Activated CD4-positive, alpha-beta T cell treated with anti-CD3 and anti-CD28 coated beads, Interleukin-2, amount 10 ng/mL, durations not matched to agents 7 days and 5 days (primary cell): ENCODE measurements around the gene LIMCH1. TPM values are rescaled to one million over a fixed set of nuclear protein-coding genes. Genes with fewer than 3 reads are reported as not detected.

Experiments used
- CTCF ChIA-PET: fragments of 350-600 bp; sonication (Branson Sonifier 250); formaldehyde crosslinking; loops from one replicate; lab custom pipeline; 2021; ENCODE audit warnings: antibody characterized with exemption; lab: Charles Lee
- POLR2A ChIA-PET: fragments of 350-600 bp; sonication (Branson Sonifier 250); formaldehyde crosslinking; loops from one replicate; lab custom pipeline; 2021; ENCODE audit warnings: antibody characterized with exemption; lab: Charles Lee
- DNase-seq: peaks from one replicate; pipeline ENCODE4 v3.0.0-alpha.2; 2020
- H3K27ac Mint-ChIP-seq: one replicate; pipeline ENCODE4 v1.8.0; 2021; ENCODE audit warnings: mild to moderate bottlenecking, moderate library complexity, mixed read lengths
- H3K27me3 Mint-ChIP-seq: one replicate; pipeline ENCODE4 v1.8.0; 2021; ENCODE audit warnings: mixed read lengths
- H3K36me3 Mint-ChIP-seq: one replicate; pipeline ENCODE4 v1.8.0; 2021; ENCODE audit warnings: low read depth, mixed read lengths
- H3K4me1 Mint-ChIP-seq: one replicate; pipeline ENCODE4 v1.8.0; 2021; ENCODE audit warnings: mixed read lengths
- H3K4me3 Mint-ChIP-seq: one replicate; pipeline ENCODE4 v1.8.0; 2021; ENCODE audit warnings: mild to moderate bottlenecking, moderate library complexity, mixed read lengths
- H3K9me3 Mint-ChIP-seq: one replicate; pipeline ENCODE4 v1.8.0; 2021; ENCODE audit warnings: mixed read lengths
- total RNA-seq, 2 experiments: library from RNA; stranded (reverse); gene quantifications; one replicate each; pipeline ENCODE4 v1.2.3, GENCODE V29; 2021

LIMCH1 gene
- total RNA-seq, 2 experiments from 2014 or later = not detected

DNA sequence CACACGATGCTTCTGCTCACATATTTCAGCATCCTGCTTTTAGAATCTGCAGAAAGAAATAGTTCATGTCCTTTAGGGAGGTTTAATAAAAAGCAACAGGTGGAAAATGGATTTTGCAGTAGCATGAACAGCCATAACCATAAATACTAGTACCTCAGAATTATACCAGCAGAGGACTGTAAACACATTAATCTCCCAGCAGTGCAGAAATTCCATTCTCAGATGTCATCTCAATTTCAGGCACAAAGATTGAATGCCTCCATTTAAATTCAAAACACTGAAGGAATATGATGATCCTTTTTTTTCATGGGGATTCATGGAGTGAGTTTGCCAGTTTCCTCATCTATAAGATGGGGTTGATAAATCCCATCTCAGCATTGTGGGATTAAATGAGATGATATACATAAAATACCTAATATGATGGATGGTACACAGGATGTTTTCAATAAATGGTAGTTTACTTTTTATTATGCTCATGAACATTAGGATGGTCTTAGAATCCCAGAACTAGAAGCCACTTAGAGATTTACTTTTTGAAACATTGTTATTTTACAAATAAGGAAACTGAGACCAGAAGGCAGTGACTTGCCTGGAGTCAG is 566 bp upstream of the LIMCH1 start:
- Mint-ChIP-seq H3K4me1 (no peaks in the 10 kb centered on the region), H3K27me3 (peaks cover 3% of the 10 kb centered on the region), H3K9me3 (no peaks in the 10 kb centered on the region), H3K27ac (no peak overlapping the region), H3K4me3 (no peak overlapping the region), H3K36me3 (no peaks in the 10 kb centered on the region)
- DNase-seq = no peak
- ChIA-PET POLR2A (no interaction called here), CTCF (no interaction called here)

DNA sequence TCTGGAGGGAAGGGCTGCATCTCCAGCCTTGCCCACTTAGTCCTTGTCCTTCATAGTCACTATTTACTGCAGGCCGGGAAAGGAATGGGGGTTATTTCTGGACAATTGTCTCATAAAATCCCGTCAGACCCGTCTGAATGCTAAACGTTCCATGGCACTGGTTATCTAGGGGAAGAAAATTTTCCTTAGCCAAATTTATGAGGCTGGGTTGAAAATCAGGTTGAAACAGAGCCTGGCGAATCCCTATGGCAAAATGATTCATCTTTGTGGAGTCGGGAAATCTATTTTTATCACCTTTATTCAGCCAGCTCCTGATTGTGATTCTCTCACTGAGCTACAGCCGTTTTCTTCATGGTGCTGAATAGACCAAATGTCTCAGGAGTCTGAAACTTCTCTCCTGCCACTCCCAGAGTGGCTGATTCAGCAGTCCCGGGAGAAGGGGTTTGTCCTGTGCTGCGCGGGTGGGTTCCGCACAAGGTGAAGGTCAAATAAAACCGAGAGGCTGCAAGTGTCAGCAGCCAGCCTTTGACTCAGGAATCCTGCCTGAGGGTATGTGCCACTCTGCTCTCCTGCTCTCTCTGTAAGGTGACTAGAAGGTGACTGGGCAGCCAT is 1.0 kb downstream of the LIMCH1 start:
- H3K36me3 Mint-ChIP-seq = no peaks in the 10 kb centered on the region
- ChIA-PET CTCF (no interaction called here), POLR2A (no interaction called here)
- no peak overlapping the region for H3K27ac Mint-ChIP-seq
- H3K4me3 Mint-ChIP-seq = no peak overlapping the region
- DNase-seq = no peak
- no peaks in the 10 kb centered on the region for H3K9me3 Mint-ChIP-seq
- H3K27me3 Mint-ChIP-seq = peaks cover 3% of the 10 kb centered on the region
- no peaks in the 10 kb centered on the region for H3K4me1 Mint-ChIP-seq

- ChIA-PET POLR2A (no interaction called here), CTCF (no interaction called here)
- peaks cover 3% of the 10 kb centered on the region for H3K27me3 Mint-ChIP-seq
- DNase-seq = no peak
- H3K36me3 Mint-ChIP-seq = no peaks in the 10 kb centered on the region
- no peak overlapping the region for H3K27ac Mint-ChIP-seq
- no peaks in the 10 kb centered on the region for H3K9me3 Mint-ChIP-seq
- no peak overlapping the region for H3K4me3 Mint-ChIP-seq
- no peaks in the 10 kb centered on the region for H3K4me1 Mint-ChIP-seq
These were observed 1.8 kb downstream of the LIMCH1 start for GRCh38 chr4:41539711-41540110.

- no peak for DNase-seq
- H3K36me3 Mint-ChIP-seq = no peaks in the 10 kb centered on the region
- no peaks in the 10 kb centered on the region for H3K9me3 Mint-ChIP-seq
- H3K27ac Mint-ChIP-seq = no peak overlapping the region
- H3K27me3 Mint-ChIP-seq = peaks cover 3% of the 10 kb centered on the region
- H3K4me3 Mint-ChIP-seq = no peak overlapping the region
- no peaks in the 10 kb centered on the region for H3K4me1 Mint-ChIP-seq
- ChIA-PET POLR2A (no interaction called here), CTCF (no interaction called here)
These were observed 2.7 kb downstream of the LIMCH1 start for GRCh38 chr4:41540687-41541086.

GRCh38 chr4:41541687-41542094 is 3.7 kb downstream of the LIMCH1 start:
- H3K27me3 Mint-ChIP-seq = no peaks in the 10 kb centered on the region
- no peak overlapping the region for H3K4me3 Mint-ChIP-seq
- no peaks in the 10 kb centered on the region for H3K36me3 Mint-ChIP-seq
- H3K27ac Mint-ChIP-seq = no peak overlapping the region
- H3K4me1 Mint-ChIP-seq = no peaks in the 10 kb centered on the region
- ChIA-PET POLR2A (no interaction called here), CTCF (no interaction called here)
- H3K9me3 Mint-ChIP-seq = no peaks in the 10 kb centered on the region
- DNase-seq = no peak

GRCh38 chr4:41542526-41543275 is 4.7 kb downstream of the LIMCH1 start:
- ChIA-PET CTCF (interaction anchor here (0.6 kb wide), 1 partner anchor 237 kb away, joined by 4 read pairs; no protein-coding TSS in a partner anchor), POLR2A (no interaction called here)
- Mint-ChIP-seq H3K36me3 (no peaks in the 10 kb centered on the region), H3K27ac (no peak overlapping the region), H3K4me1 (no peaks in the 10 kb centered on the region), H3K9me3 (no peaks in the 10 kb centered on the region), H3K27me3 (no peaks in the 10 kb centered on the region), H3K4me3 (no peak overlapping the region)
- no peak for DNase-seq

- no peaks in the 10 kb centered on the region for H3K36me3 Mint-ChIP-seq
These were observed 7.3 kb downstream of the LIMCH1 start for GRCh38 chr4:41545238-41545637.

GRCh38 chr4:41546638-41547037 is 8.7 kb downstream of the LIMCH1 start:
- no peak for DNase-seq
- Mint-ChIP-seq H3K4me1 (no peaks in the 10 kb centered on the region), H3K27ac (no peak overlapping the region), H3K36me3 (no peaks in the 10 kb centered on the region), H3K4me3 (no peak overlapping the region), H3K9me3 (no peaks in the 10 kb centered on the region), H3K27me3 (no peaks in the 10 kb centered on the region)
- POLR2A ChIA-PET = no interaction called here
- CTCF ChIA-PET = no interaction called here

More at GRCh38 chr4:41545238-41545637, 7.3 kb downstream of the LIMCH1 start:
- CTCF ChIA-PET = no interaction called here
- Mint-ChIP-seq H3K27ac (no peak overlapping the region), H3K9me3 (no peaks in the 10 kb centered on the region), H3K4me3 (no peak overlapping the region), H3K27me3 (no peaks in the 10 kb centered on the region), H3K4me1 (no peaks in the 10 kb centered on the region)
- DNase-seq = no peak
- POLR2A ChIA-PET = no interaction called here

- CTCF ChIA-PET = no interaction called here
- DNase-seq = no peak
- Mint-ChIP-seq H3K27me3 (no peaks in the 10 kb centered on the region), H3K9me3 (no peaks in the 10 kb centered on the region), H3K27ac (no peak overlapping the region), H3K4me3 (no peak overlapping the region), H3K4me1 (no peaks in the 10 kb centered on the region), H3K36me3 (no peaks in the 10 kb centered on the region)
- POLR2A ChIA-PET = no interaction called here
These were observed 10.4 kb downstream of the LIMCH1 start for GRCh38 chr4:41548305-41548880.

DNA sequence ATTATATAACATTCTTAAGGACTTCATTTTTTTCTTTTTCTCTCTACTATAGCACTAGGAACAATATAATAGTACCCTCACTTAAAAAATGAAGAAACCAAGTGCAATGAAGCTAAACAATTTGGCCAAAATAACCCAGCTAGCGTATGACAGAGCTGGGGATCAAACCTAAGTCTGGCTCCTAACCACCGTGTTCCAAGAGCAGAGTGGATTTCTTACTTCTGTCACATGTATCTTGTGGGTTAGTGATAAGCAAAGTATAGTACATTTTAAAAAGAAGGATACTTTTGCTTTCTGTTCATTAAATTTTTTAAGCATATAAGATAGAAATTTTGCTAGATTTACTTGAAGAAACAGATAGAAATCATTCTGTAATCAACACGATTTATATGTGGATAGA is 11.5 kb downstream of the LIMCH1 start:
- Mint-ChIP-seq H3K27ac (no peak overlapping the region), H3K27me3 (no peaks in the 10 kb centered on the region), H3K9me3 (no peaks in the 10 kb centered on the region), H3K36me3 (no peaks in the 10 kb centered on the region), H3K4me1 (no peaks in the 10 kb centered on the region), H3K4me3 (no peak overlapping the region)
- ChIA-PET CTCF (no interaction called here), POLR2A (no interaction called here)
- no peak for DNase-seq

GRCh38 chr4:41550308-41550707 is 12.4 kb downstream of the LIMCH1 start:
- no peaks in the 10 kb centered on the region for H3K4me1 Mint-ChIP-seq
- CTCF ChIA-PET = no interaction called here
- no peak overlapping the region for H3K4me3 Mint-ChIP-seq

DNA sequence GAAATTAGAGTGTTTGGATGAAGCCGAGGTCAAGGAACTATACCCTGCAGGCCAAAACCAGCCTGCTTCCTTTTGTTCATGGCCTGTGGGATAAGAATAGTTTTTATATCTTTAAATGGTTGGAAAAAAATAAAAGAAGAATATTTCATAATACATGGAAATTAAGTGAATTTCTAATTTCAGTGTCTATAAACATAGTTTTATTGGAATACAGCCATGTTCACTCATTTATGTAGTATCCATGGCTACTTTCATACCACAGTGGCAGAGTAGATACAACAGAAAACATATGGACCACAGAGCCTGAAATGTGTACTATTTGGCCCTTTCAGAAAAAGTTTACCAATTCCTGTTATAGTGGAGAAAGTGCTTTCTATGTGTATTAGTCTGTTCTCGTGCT is 13.6 kb downstream of the LIMCH1 start:
- ChIA-PET POLR2A (no interaction called here), CTCF (no interaction called here)
- H3K27ac Mint-ChIP-seq = no peak overlapping the region
- H3K4me1 Mint-ChIP-seq = no peaks in the 10 kb centered on the region
- no peak overlapping the region for H3K4me3 Mint-ChIP-seq
- DNase-seq = no peak
- H3K27me3 Mint-ChIP-seq = no peaks in the 10 kb centered on the region
- H3K9me3 Mint-ChIP-seq = no peaks in the 10 kb centered on the region
- H3K36me3 Mint-ChIP-seq = no peaks in the 10 kb centered on the region

More at GRCh38 chr4:41550308-41550707, 12.4 kb downstream of the LIMCH1 start:
- H3K9me3 Mint-ChIP-seq = no peaks in the 10 kb centered on the region
- H3K27me3 Mint-ChIP-seq = no peaks in the 10 kb centered on the region
- no peak for DNase-seq
- H3K36me3 Mint-ChIP-seq = no peaks in the 10 kb centered on the region
- H3K27ac Mint-ChIP-seq = no peak overlapping the region
- POLR2A ChIA-PET = no interaction called here

DNA sequence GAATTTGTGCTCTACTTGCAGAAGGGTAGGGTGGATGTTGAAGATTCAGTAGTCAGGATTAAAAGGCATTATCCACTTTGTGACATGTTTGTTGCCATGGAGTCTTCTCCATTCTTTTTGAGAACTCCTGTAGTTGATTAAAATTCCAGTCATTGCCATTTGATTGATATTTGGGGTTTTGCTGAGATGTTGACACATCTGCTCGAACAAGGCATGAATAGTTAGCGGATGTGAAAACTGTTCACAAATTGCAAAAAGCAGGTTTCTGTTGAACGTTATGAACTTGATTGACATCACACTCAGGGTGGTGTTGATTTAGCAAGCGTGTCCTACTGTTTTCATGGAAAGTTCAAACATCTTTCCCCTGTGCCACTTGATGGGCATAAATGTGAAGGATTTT is 16.9 kb downstream of the LIMCH1 start:
- Mint-ChIP-seq H3K27me3 (peaks cover 3% of the 10 kb centered on the region), H3K4me1 (no peaks in the 10 kb centered on the region), H3K4me3 (no peak overlapping the region), H3K9me3 (no peaks in the 10 kb centered on the region), H3K36me3 (no peaks in the 10 kb centered on the region), H3K27ac (no peak overlapping the region)
- POLR2A ChIA-PET = no interaction called here
- CTCF ChIA-PET = no interaction called here
- DNase-seq = no peak
